H1 (cell line): ENCODE measurements around the gene KCTD12. TPM values are rescaled to one million over a fixed set of nuclear protein-coding genes. Genes with fewer than 3 reads are reported as not detected.

Experiments used
- ATF3 ChIP-seq: IDR thresholded peaks from 2 replicates; pipeline ENCODE4 v1.6.1; 2011; ENCODE audit warnings: low read depth, mild to moderate bottlenecking, low read length; ENCODE audit not compliant: insufficient read depth
- CBX8 ChIP-seq: fragments of 300-800, 300-1000 bp; sonication (generic); IDR thresholded peaks from 2 replicates; pipeline ENCODE4 v1.7.1; 2016; ENCODE audit warnings: low read depth, low read length, borderline replicate concordance
- CHD7 ChIP-seq: fragments of 300-600 bp; sonication (generic); IDR thresholded peaks from 2 replicates; pipeline ENCODE4 v1.7.1; 2012; ENCODE audit warnings: low read length, moderate library complexity, mild to moderate bottlenecking, inconsistent platforms; ENCODE audit not compliant: insufficient replicate concordance
- MAX ChIP-seq: IDR thresholded peaks from 2 replicates; pipeline ENCODE4 v1.6.1; 2012; ENCODE audit warnings: inconsistent platforms
- POLR2AphosphoS5 ChIP-seq: IDR thresholded peaks from 2 replicates; pipeline ENCODE4 v1.6.1; 2011; ENCODE audit warnings: low read depth, low read length
- SUZ12 ChIP-seq: fragments of 200-600 bp; sonication (generic); IDR thresholded peaks from 2 replicates; pipeline ENCODE4 v1.6.1; 2012; ENCODE audit warnings: mild to moderate bottlenecking, inconsistent platforms, low read length, moderate library complexity, mixed read lengths
- USF2 ChIP-seq: IDR thresholded peaks from 2 replicates; pipeline ENCODE4 v1.6.1; 2011; ENCODE audit warnings: low read length, improper control_type of control experiment
- polyA plus RNA-seq, 7 experiments: library from polyadenylated mRNA; depleted of rRNA in 3 of 7; stranded (reverse) in 5 of 7; unstranded in 2 of 7; fragments of >200 nt in 5 of 7; fragments of 200-250 nt in 2 of 7; gene quantifications; 1 replicate in 5 of 7; 2 replicates in 1 of 7; 4 replicates in 1 of 7; pipeline versions ENCODE4 v1.2.1 to v1.2.3, GENCODE V29; 2011 to 2013; ENCODE audit warnings: missing spikeins in 2 of 7, mixed read lengths in 2 of 7
- total RNA-seq: library from RNA; stranded (reverse); fragmentation: NEBNext Ultra II Directional; extraction: Animal tissue kit (Norgen Biotek cat#: 25700); gene quantifications from 2 replicates; pipeline ENCODE4 v1.2.1, GENCODE V29; 2021

The KCTD12 gene
- total and polyA plus RNA-seq, 2 of the 8 experiments (the other 6 are each of a cell fraction or from before 2014, with no cell fraction given): 2.5 to 9.6 TPM

- TF ChIP-seq ATF3 (no peak), POLR2AphosphoS5 (no peak), USF2 (no peak), SUZ12 (no peak), CHD7 (no peak), CBX8 (no peak), MAX (no peak)
- TF ChIP-seq, all 59 proteins: peak for 0
These were observed 39.8 kb downstream of the KCTD12 start (continued) for GRCh38 chr13:76846363-76846762.
